Stomach (tissue), 4 donors: ENCODE data around the gene ZBP1.

Source experiments
- POLR2A ChIP-seq, 4 donors: fragments of 450-650 bp; IDR thresholded peaks; one replicate each; pipeline ENCODE4 v1.6.1; 2016; ENCODE audit warnings: antibody characterized with exemption in 4 of 4, control low read depth in 2 of 4, mild to moderate bottlenecking in 1 of 4, moderate library complexity in 1 of 4
- POLR2AphosphoS5 ChIP-seq, 3 donors: sonication (generic); formaldehyde crosslinking; IDR thresholded peaks; one replicate each; pipeline ENCODE4 v1.6.1; 2016; ENCODE audit warnings: antibody characterized with exemption in 3 of 3
- TF ChIP-seq, protein P1 (sequence below), 7 experiments: fragments of 450-650 bp in 4 of 7; fragments of 200-600 bp in 3 of 7; sonication (generic) in 3 of 7; IDR thresholded peaks; one replicate each; pipeline ENCODE4 v1.5.1; 2016 to 2019; ENCODE audit warnings: antibody characterized with exemption in 7 of 7, control low read depth in 2 of 7, mild to moderate bottlenecking in 1 of 7

DNA sequence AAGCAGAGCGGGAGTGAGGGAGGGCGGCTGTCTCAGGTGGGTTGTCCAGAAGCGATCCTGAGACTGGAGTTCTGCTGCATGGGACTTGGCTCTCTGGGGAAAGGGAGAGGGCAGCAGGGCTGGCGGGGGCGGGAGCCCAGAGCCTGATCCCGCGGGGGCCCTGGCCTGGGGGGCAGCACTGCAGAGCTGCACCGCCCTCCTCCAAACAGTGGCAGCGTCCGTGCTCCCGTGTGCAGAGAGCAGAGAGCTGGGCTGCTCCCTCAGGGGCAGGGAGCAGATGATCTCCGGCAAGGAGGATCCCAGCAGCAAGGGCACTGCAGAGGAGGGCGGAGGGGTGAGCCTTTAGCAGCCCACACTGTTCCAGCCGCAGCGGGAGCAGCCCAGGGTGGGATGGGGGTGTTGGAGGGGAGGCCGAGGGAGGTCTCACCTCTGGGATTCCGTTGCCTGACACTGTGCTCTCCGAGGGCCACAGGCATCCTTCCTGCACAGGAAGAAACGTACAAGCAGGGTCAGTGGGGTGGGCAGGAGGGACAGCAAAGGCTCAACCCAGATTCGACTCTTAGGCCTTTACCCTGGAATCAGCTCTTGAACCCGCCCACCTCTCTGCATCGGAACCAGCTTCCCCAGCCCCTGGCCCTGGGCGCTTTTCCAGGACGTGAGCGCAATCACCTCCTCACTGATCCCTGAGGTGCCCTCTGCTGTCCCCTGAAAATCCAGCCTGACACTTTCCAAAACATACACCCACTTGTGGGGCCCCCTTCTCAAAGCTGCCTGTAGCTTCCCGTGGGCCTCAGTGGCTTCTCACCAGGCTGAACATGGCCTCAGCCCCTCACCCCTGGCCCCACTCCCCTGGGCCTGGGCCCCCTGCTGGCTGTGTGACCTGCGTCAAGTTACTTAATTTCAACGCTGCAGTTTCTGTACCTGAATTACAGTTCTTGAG, 32.6 kb upstream of the ZBP1 start:
- TF ChIP-seq, protein P1, sequence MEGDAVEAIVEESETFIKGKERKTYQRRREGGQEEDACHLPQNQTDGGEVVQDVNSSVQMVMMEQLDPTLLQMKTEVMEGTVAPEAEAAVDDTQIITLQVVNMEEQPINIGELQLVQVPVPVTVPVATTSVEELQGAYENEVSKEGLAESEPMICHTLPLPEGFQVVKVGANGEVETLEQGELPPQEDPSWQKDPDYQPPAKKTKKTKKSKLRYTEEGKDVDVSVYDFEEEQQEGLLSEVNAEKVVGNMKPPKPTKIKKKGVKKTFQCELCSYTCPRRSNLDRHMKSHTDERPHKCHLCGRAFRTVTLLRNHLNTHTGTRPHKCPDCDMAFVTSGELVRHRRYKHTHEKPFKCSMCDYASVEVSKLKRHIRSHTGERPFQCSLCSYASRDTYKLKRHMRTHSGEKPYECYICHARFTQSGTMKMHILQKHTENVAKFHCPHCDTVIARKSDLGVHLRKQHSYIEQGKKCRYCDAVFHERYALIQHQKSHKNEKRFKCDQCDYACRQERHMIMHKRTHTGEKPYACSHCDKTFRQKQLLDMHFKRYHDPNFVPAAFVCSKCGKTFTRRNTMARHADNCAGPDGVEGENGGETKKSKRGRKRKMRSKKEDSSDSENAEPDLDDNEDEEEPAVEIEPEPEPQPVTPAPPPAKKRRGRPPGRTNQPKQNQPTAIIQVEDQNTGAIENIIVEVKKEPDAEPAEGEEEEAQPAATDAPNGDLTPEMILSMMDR (IDR thresholded peaks at IDR 0.05): no peak
- TF ChIP-seq POLR2A (IDR thresholded peaks at IDR 0.05) (no peak), POLR2AphosphoS5 (IDR thresholded peaks at IDR 0.05) (no peak)
